GM10266 (cell line): ENCODE results near the gene ANK3.

Experiments used
- DNase-seq: peaks from one replicate; pipeline ENCODE4 v3.0.0; 2012; ENCODE audit errors: extremely low spot score
- TF ChIP-seq, protein P1 (sequence below): IDR thresholded peaks from 2 replicates; pipeline ENCODE4 v1.5.1; 2012; ENCODE audit warnings: mild to moderate bottlenecking, low read depth; ENCODE audit not compliant: control insufficient read depth, insufficient read depth; ENCODE audit errors: missing control alignments

Gene ANK3

GRCh38 chr10:59991661-59992060 is 398.0 kb downstream of the ANK3 start:
- DNase-seq = no peak
- TF ChIP-seq, protein P1, sequence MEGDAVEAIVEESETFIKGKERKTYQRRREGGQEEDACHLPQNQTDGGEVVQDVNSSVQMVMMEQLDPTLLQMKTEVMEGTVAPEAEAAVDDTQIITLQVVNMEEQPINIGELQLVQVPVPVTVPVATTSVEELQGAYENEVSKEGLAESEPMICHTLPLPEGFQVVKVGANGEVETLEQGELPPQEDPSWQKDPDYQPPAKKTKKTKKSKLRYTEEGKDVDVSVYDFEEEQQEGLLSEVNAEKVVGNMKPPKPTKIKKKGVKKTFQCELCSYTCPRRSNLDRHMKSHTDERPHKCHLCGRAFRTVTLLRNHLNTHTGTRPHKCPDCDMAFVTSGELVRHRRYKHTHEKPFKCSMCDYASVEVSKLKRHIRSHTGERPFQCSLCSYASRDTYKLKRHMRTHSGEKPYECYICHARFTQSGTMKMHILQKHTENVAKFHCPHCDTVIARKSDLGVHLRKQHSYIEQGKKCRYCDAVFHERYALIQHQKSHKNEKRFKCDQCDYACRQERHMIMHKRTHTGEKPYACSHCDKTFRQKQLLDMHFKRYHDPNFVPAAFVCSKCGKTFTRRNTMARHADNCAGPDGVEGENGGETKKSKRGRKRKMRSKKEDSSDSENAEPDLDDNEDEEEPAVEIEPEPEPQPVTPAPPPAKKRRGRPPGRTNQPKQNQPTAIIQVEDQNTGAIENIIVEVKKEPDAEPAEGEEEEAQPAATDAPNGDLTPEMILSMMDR = no peak

DNA sequence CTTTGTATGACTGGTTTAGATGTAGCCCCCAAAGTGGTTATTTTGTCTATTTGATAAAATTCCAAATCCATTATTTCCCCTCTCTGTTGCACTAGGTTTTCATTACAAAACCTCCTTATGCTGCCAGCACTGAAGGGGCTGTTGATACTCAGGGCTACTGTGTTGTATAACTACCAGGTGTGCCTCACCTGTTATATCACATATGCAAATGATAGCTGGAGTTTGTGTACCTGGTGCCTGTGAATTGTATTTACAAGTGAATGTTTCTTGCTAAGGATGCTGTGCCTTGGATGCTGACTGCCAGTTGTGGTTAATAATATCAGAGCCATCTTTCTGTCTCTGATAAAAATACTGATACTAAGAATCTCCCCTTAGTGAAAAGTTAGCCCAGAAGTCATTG is 398.6 kb downstream of the ANK3 start:
- TF ChIP-seq, protein P1 = no peak
- no peak for DNase-seq

- DNase-seq = no peak
- TF ChIP-seq, protein P1 = no peak
Measured at GRCh38 chr10:59985639-59986038, 404.0 kb downstream of the ANK3 start.

DNA sequence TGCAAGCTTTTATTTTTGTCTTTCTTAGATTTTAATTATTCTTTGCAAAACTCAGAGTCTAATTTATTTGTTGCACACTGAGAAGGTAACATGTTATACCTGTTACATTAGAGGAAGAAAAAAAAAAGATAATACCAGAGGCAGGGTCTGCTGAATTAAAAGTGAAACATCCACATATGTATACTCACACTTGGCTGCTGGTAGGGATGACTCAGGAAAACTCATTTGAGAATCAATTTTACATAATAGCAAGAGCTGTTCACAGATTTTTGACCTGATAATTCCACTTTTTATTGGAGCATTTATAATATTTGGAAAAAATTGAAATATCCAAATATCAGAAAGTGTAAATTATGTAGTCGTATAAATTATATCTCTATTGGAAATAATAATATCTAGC is 405.3 kb downstream of the ANK3 start:
- DNase-seq = no peak
- TF ChIP-seq, protein P1 = no peak

DNA sequence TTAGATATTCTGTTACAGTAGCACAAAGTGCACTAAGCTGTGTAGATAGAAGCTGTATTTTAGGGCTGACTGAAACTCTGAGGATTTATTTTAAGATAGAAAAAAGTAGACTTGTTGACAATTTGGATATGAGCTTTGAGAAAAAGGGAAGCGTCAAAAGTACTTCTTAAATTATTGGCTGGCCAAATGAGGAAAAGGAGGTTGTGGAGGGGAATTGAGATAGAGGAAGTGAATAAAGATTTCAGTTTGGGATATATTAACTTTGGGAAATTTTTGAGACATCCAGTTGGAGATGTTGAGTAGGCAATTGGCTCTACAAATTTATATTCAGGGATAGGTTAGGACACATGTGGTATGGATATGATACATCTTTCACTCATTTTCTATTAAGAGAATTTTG is 409.3 kb downstream of the ANK3 start:
- TF ChIP-seq, protein P1 = no peak
- DNase-seq = no peak

GRCh38 chr10:59977486-59977885 is 412.2 kb downstream of the ANK3 start:
- DNase-seq = no peak
- TF ChIP-seq, protein P1 = no peak

- TF ChIP-seq, protein P1 = no peak
- no peak for DNase-seq
Measured at GRCh38 chr10:59976909-59977308, 412.8 kb downstream of the ANK3 start.
